Hepatocyte (in vitro differentiated cells): ENCODE results near the gene ST6GALNAC4. TPM values are rescaled to one million over a fixed set of nuclear protein-coding genes. Genes with fewer than 3 reads are reported as not detected.

ENCODE experiments used
- DNase-seq: peaks from one replicate; pipeline ENCODE4 v3.0.0-alpha.2; 2016; ENCODE audit warnings: low spot score
- H2AFZ ChIP-seq: fragments of 200-600 bp; sonication (generic); 2 replicates; pipeline ENCODE4 v1.6.0; 2016; ENCODE audit warnings: antibody characterized with exemption, mild to moderate bottlenecking
- H3K27ac ChIP-seq: fragments of 200-600 bp; sonication (generic); 2 replicates; pipeline ENCODE4 v1.5.1; 2016; ENCODE audit warnings: mild to moderate bottlenecking
- H3K27me3 ChIP-seq: fragments of 200-600 bp; sonication (generic); 2 replicates; pipeline ENCODE4 v1.6.1; 2016
- H3K36me3 ChIP-seq: fragments of 200-600 bp; sonication (generic); replicated peaks from 2 replicates; pipeline ENCODE4 v1.5.1; 2016; ENCODE audit warnings: low read depth; ENCODE audit not compliant: insufficient read depth
- H3K4me1 ChIP-seq: fragments of 200-600 bp; sonication (generic); 2 replicates; pipeline ENCODE4 v1.5.1; 2016; ENCODE audit warnings: mild to moderate bottlenecking, moderate library complexity; ENCODE audit not compliant: insufficient read depth
- H3K4me2 ChIP-seq: fragments of 200-600 bp; sonication (generic); 2 replicates; pipeline ENCODE4 v1.6.0; 2016
- H3K4me3 ChIP-seq: fragments of 200-600 bp; sonication (generic); 2 replicates; pipeline ENCODE4 v1.5.1; 2016; ENCODE audit warnings: mild to moderate bottlenecking
- H3K79me2 ChIP-seq: fragments of 200-600 bp; sonication (generic); 2 replicates; pipeline ENCODE4 v1.6.0; 2017; ENCODE audit warnings: mild to moderate bottlenecking
- H3K9me2 ChIP-seq: fragments of 200-600 bp; sonication (generic); replicated peaks from 2 replicates; pipeline ENCODE4 v1.6.0; 2017; ENCODE audit warnings: mild to moderate bottlenecking; ENCODE audit not compliant: insufficient read depth
- H3K9me3 ChIP-seq: fragments of 200-600 bp; sonication (generic); 2 replicates; pipeline ENCODE4 v1.5.1; 2016; ENCODE audit warnings: low read depth, mild to moderate bottlenecking
- H4K20me1 ChIP-seq: fragments of 200-600 bp; sonication (generic); 2 replicates; pipeline ENCODE4 v1.6.0; 2016; ENCODE audit warnings: mild to moderate bottlenecking; ENCODE audit not compliant: insufficient read depth, poor library complexity, severe bottlenecking
- CTCF ChIP-seq: fragments of 200-600 bp; sonication (generic); IDR thresholded peaks from 2 replicates; pipeline ENCODE4 v1.5.1; 2016; ENCODE audit warnings: antibody characterized with exemption, mild to moderate bottlenecking; ENCODE audit not compliant: poor library complexity
- EZH2 ChIP-seq: fragments of 200-600 bp; sonication (generic); IDR thresholded peaks from 2 replicates; pipeline ENCODE4 v1.6.1; 2016; ENCODE audit warnings: antibody characterized with exemption, mild to moderate bottlenecking, borderline replicate concordance
- EZH2phosphoT487 ChIP-seq: fragments of 200-600 bp; sonication (generic); IDR thresholded peaks from one replicate; pipeline ENCODE4 v1.6.1; 2018; ENCODE audit warnings: antibody characterized with exemption, mild to moderate bottlenecking, low read depth, moderate library complexity; ENCODE audit not compliant: unreplicated experiment, severe bottlenecking
- WGBS: methylation state at CpG from one replicate; pipeline ENCODE4 v1.1.6; 2016; ENCODE audit warnings: low lambda C conversion rate; ENCODE audit errors: missing lambda C conversion rate; 5-methylcytosine and 5-hydroxymethylcytosine counted together
- polyA plus RNA-seq: library from polyadenylated mRNA; unstranded; fragments of >200 nt; fragmentation: Nextera tagmentation; extraction: Ambion mirVana; gene quantifications from 2 replicates; pipeline ENCODE4 v1.2.1, GENCODE V29; 2016
- total RNA-seq: library from RNA; depleted of rRNA; stranded (reverse); fragments of >200 nt; gene quantifications from 2 replicates; pipeline ENCODE4 v1.2.3, GENCODE V29; 2014

Gene ST6GALNAC4
- total and polyA plus RNA-seq, 2 experiments from 2014 or later = 14.3 to 14.6 TPM

GRCh38 chr9:127912882-127913281 is 4.0 kb downstream of the ST6GALNAC4 start:
- TF ChIP-seq EZH2phosphoT487 = no peak
- no peak for TF ChIP-seq EZH2
- TF ChIP-seq CTCF = no peak
- no peak overlapping the region for H3K27ac ChIP-seq
- 75% methylated on average over 5 of the region's 5 CpGs for WGBS
- peaks cover 21% of the 10 kb centered on the region for H3K4me1 ChIP-seq
- H3K4me2 ChIP-seq = no peak overlapping the region
- no peaks in the 10 kb centered on the region for H3K36me3 ChIP-seq
- H3K79me2 ChIP-seq = no peaks in the 10 kb centered on the region
- H4K20me1 ChIP-seq = no peaks in the 10 kb centered on the region
- H3K9me3 ChIP-seq = no peaks in the 10 kb centered on the region
- no peak overlapping the region for H2AFZ ChIP-seq
- no peak overlapping the region for H3K4me3 ChIP-seq
- no peaks in the 10 kb centered on the region for H3K27me3 ChIP-seq
- DNase-seq = peak; percentile 82
- H3K9me2 ChIP-seq = no peaks in the 10 kb centered on the region

- no peaks in the 10 kb centered on the region for H3K79me2 ChIP-seq
- H3K36me3 ChIP-seq = no peaks in the 10 kb centered on the region
- no peak overlapping the region for H3K4me3 ChIP-seq
- no peak for DNase-seq
- 97% methylated on average over 31 of the region's 31 CpGs for WGBS
- H3K27ac ChIP-seq = peak overlapping the region; percentile 31
- no peak for TF ChIP-seq CTCF
- no peak overlapping the region for H2AFZ ChIP-seq
- no peaks in the 10 kb centered on the region for H3K9me3 ChIP-seq
- no peaks in the 10 kb centered on the region for H3K9me2 ChIP-seq
- no peak overlapping the region for H3K4me2 ChIP-seq
- H4K20me1 ChIP-seq = no peaks in the 10 kb centered on the region
- no peaks in the 10 kb centered on the region for H3K27me3 ChIP-seq
- peaks cover 21% of the 10 kb centered on the region for H3K4me1 ChIP-seq
These were observed 4.5 kb downstream of the ST6GALNAC4 start for GRCh38 chr9:127912296-127912695.

DNA sequence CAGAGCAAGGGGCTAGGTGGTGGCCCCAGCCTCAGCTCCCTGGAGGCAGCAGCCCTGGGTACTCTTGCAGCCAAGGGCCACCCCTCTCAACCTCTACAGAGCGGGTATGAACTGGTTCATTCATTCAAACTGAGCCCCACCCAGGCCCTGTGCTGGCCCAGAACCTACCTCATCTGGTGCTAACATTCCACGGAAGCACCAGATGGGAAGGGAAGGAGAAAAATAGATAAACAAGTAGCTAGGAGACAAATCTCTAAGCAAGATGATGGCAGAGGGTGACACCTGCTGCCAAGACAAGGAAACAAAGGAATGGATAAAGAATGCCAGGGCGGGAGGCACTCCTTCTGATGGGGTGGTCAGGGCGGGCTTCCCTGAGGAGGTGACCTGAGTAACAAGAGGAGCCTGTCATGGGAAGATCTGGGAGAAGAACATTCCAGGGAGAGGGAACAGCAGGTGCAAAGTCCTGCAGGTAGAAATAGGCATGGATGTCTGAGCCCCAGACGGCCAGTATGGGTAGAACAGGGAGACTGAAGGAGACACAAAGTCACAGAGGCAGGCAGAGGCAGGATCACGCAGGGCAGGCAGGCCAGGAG is 6.1 kb downstream of the ST6GALNAC4 start:
- Histone ChIP-seq H4K20me1 (no peaks in the 10 kb centered on the region), H3K27me3 (no peaks in the 10 kb centered on the region), H3K9me2 (no peaks in the 10 kb centered on the region), H3K9me3 (no peaks in the 10 kb centered on the region), H3K36me3 (no peaks in the 10 kb centered on the region), H3K79me2 (no peaks in the 10 kb centered on the region), H3K27ac (no peak overlapping the region), H3K4me1 (peaks cover 16% of the 10 kb centered on the region), H3K4me3 (no peak overlapping the region), H3K4me2 (no peak overlapping the region), H2AFZ (no peak overlapping the region)
- 77% methylated on average over 6 of the region's 6 CpGs for WGBS
- TF ChIP-seq CTCF = peak; percentile 35
- no peak for TF ChIP-seq EZH2
- no peak for TF ChIP-seq EZH2phosphoT487
- DNase-seq = no peak

DNA sequence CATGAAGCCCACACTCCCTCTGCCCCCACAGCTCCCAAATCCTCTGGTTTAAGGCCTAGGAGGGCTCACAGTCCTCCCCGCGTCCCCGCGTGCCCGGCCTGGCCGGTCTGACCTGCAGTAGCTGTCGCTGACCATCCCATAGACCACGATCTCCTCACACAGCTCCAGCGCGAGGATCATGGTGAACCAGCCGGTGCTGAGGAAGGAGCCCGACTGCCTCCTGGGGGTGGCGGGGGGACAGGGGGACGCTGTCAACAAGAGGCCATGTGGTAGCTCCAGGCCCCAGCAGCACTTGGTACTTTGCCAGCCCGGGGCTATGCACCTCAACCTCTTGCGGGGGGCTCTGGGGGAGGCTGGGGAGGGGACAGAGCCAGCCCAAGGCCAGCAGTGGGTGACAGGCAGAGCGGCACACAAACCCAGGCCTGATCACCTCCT is 7.0 kb downstream of the ST6GALNAC4 start:
- no peaks in the 10 kb centered on the region for H3K36me3 ChIP-seq
- no peak overlapping the region for H2AFZ ChIP-seq
- no peak for TF ChIP-seq EZH2
- no peak for TF ChIP-seq EZH2phosphoT487
- TF ChIP-seq CTCF = no peak
- WGBS = 90% methylated on average over 17 of the region's 17 CpGs
- H4K20me1 ChIP-seq = no peaks in the 10 kb centered on the region
- no peak overlapping the region for H3K4me3 ChIP-seq
- H3K79me2 ChIP-seq = no peaks in the 10 kb centered on the region
- no peak for DNase-seq
- no peak overlapping the region for H3K27ac ChIP-seq
- no peaks in the 10 kb centered on the region for H3K9me2 ChIP-seq
- no peaks in the 10 kb centered on the region for H3K27me3 ChIP-seq
- peaks cover 12% of the 10 kb centered on the region for H3K4me1 ChIP-seq
- H3K4me2 ChIP-seq = no peak overlapping the region
- no peaks in the 10 kb centered on the region for H3K9me3 ChIP-seq
